H1 (cell line): Measurements from ENCODE around the gene RSPH9. TPM values are rescaled to one million over a fixed set of nuclear protein-coding genes. Genes with fewer than 3 reads are reported as not detected.

ENCODE experiments used
- CTCF ChIA-PET: fragments of 300-600 bp; sonication (Branson Sonifier 250); formaldehyde crosslinking; loops from one replicate; lab custom pipeline; 2021; ENCODE audit not compliant: partially characterized antibody; lab: Charles Lee
- POLR2A ChIA-PET: fragments of 300-600 bp; sonication (Branson Sonifier 250); formaldehyde crosslinking; loops from one replicate; lab custom pipeline; 2021; ENCODE audit warnings: inconsistent platforms; ENCODE audit not compliant: partially characterized antibody; lab: Charles Lee
- DNase-seq, 2 experiments: peaks; one replicate each; pipeline versions ENCODE4 v3.0.0 to v3.0.0-alpha.2; 2010 to 2022; ENCODE audit warnings: low spot score in 2 of 2, low read depth in 1 of 2, mixed read lengths in 1 of 2
- FAIRE-seq: peaks from 2 replicates; lab custom pipeline; 2011; peaks lifted over from hg19 to GRCh38; lab: Jason Lieb, UNC
- H2AFZ ChIP-seq: 2 replicates; pipeline ENCODE4 v1.8.1; 2012; ENCODE audit warnings: low read length, inconsistent platforms
- H2AK5ac ChIP-seq: 2 replicates; pipeline ENCODE4 v1.6.1; 2013; ENCODE audit warnings: low read depth, low read length
- H2BK120ac ChIP-seq: replicated peaks from 2 replicates; pipeline ENCODE3; 2013; ENCODE audit warnings: low read depth, low read length, inconsistent platforms
- H2BK12ac ChIP-seq: 2 replicates; pipeline ENCODE4 v1.6.1; 2013; ENCODE audit warnings: low read depth, low read length
- H2BK15ac ChIP-seq: 2 replicates; pipeline ENCODE4 v1.6.1; 2013; ENCODE audit warnings: low read length
- H2BK20ac ChIP-seq: 2 replicates; pipeline ENCODE4 v1.6.1; 2013; ENCODE audit warnings: low read length
- H2BK5ac ChIP-seq: 2 replicates; pipeline ENCODE4 v1.6.1; 2013; ENCODE audit warnings: low read depth, low read length
- H3K14ac ChIP-seq: 2 replicates; pipeline ENCODE4 v1.6.1; 2013; ENCODE audit warnings: inconsistent platforms; ENCODE audit not compliant: insufficient read length
- H3K18ac ChIP-seq: 2 replicates; pipeline ENCODE4 v1.6.1; 2013; ENCODE audit warnings: low read length; ENCODE audit errors: extremely low read depth
- H3K23ac ChIP-seq: 2 replicates; pipeline ENCODE4 v1.6.1; 2013; ENCODE audit warnings: inconsistent platforms; ENCODE audit not compliant: insufficient read length
- H3K23me2 ChIP-seq: 2 replicates; pipeline ENCODE4 v1.6.1; 2013; ENCODE audit warnings: low read depth, low read length
- H3K27ac ChIP-seq: 2 replicates; pipeline ENCODE4 v1.6.1; 2011; ENCODE audit warnings: low read depth, low read length, inconsistent platforms
- H3K27me3 ChIP-seq, 4 experiments: replicated peaks in 1 of 4; 1 replicate in 1 of 4; 2 replicates in 3 of 4; pipeline versions ENCODE4 v1.6.1 to v1.8.1; 2011 to 2013; ENCODE audit warnings: low read length in 3 of 4, mild to moderate bottlenecking in 3 of 4, inconsistent platforms in 2 of 4, mixed read lengths in 2 of 4, moderate library complexity in 1 of 4; ENCODE audit not compliant: control insufficient read depth in 3 of 4, insufficient read depth in 3 of 4; ENCODE audit errors: extremely low read depth in 1 of 4
- H3K36me3 ChIP-seq, 4 experiments: 2 replicates each; pipeline versions ENCODE4 v1.6.1 to v1.8.1; 2011 to 2013; ENCODE audit warnings: mild to moderate bottlenecking in 4 of 4, low read length in 3 of 4, moderate library complexity in 2 of 4, control low read depth in 1 of 4, inconsistent platforms in 1 of 4; ENCODE audit not compliant: insufficient read depth in 4 of 4, control insufficient read depth in 2 of 4
- H3K4ac ChIP-seq: replicated peaks from 2 replicates; pipeline ENCODE3; 2013; ENCODE audit warnings: low read length, low read depth, mixed read lengths, inconsistent platforms; ENCODE audit not compliant: insufficient read length
- H3K4me1 ChIP-seq, 4 experiments: replicated peaks in 1 of 4; 1 replicate in 1 of 4; 2 replicates in 3 of 4; pipeline versions ENCODE4 v1.6.1 to v1.8.1; 2011 to 2013; ENCODE audit warnings: low read length in 3 of 4, inconsistent platforms in 2 of 4, mixed read lengths in 1 of 4; ENCODE audit not compliant: insufficient read depth in 4 of 4, control insufficient read depth in 3 of 4
- H3K4me2 ChIP-seq, 2 experiments: 2 replicates each; pipeline versions ENCODE4 v1.6.1 to v1.8.1; 2011 to 2013; ENCODE audit warnings: low read depth in 2 of 2, low read length in 2 of 2, control low read depth in 1 of 2, inconsistent platforms in 1 of 2, mild to moderate bottlenecking in 1 of 2; ENCODE audit not compliant: insufficient read depth in 1 of 2
- H3K4me3 ChIP-seq, 4 experiments: fragments of 200-600, 300-600 bp in 1 of 4; sonication (generic), shearing (Covaris generic), sonication (Bioruptor Twin) in 1 of 4; 2 replicates each; pipeline versions ENCODE4 v1.5.1 to v1.8.1; 2011 to 2016; ENCODE audit warnings: low read length in 4 of 4, low read depth in 3 of 4, control low read depth in 2 of 4, inconsistent platforms in 2 of 4, mild to moderate bottlenecking in 2 of 4, mixed read lengths in 1 of 4, moderate library complexity in 1 of 4; ENCODE audit not compliant: insufficient read depth in 2 of 4; ENCODE audit errors: extremely low read depth in 1 of 4
- H3K56ac ChIP-seq: replicated peaks from 2 replicates; pipeline ENCODE3; 2013; ENCODE audit warnings: low read depth, mild to moderate bottlenecking, mixed read lengths, low read length, inconsistent platforms; ENCODE audit not compliant: insufficient read length
- H3K79me1 ChIP-seq: 2 replicates; pipeline ENCODE4 v1.6.1; 2013; ENCODE audit warnings: low read depth, low read length, control low read depth
- H3K79me2 ChIP-seq, 2 experiments: 2 replicates each; pipeline versions ENCODE4 v1.6.1 to v1.8.1; 2012 to 2013; ENCODE audit warnings: low read length in 2 of 2, mild to moderate bottlenecking in 2 of 2, inconsistent platforms in 1 of 2; ENCODE audit not compliant: insufficient read depth in 2 of 2, control insufficient read depth in 1 of 2
- H3K9ac ChIP-seq, 4 experiments: replicated peaks in 1 of 4; 1 replicate in 1 of 4; 2 replicates in 3 of 4; pipeline versions ENCODE4 v1.6.1 to v1.8.1; 2011 to 2013; ENCODE audit warnings: low read depth in 3 of 4, low read length in 3 of 4, control low read depth in 2 of 4, mild to moderate bottlenecking in 2 of 4, moderate library complexity in 2 of 4, inconsistent platforms in 1 of 4; ENCODE audit errors: extremely low read depth in 1 of 4
- H3K9me3 ChIP-seq, 2 experiments: 2 replicates each; pipeline versions ENCODE4 v1.6.1 to v1.8.1; 2012 to 2013; ENCODE audit warnings: mild to moderate bottlenecking in 2 of 2, moderate library complexity in 2 of 2, control low read depth in 1 of 2, inconsistent platforms in 1 of 2, low read depth in 1 of 2, low read length in 1 of 2, mixed read lengths in 1 of 2; ENCODE audit not compliant: insufficient read depth in 2 of 2
- H4K20me1 ChIP-seq, 2 experiments: replicated peaks in 1 of 2; 2 replicates each; pipeline versions ENCODE3 to v1.8.1; 2011 to 2013; ENCODE audit warnings: inconsistent platforms in 2 of 2, low read length in 2 of 2, mild to moderate bottlenecking in 1 of 2; ENCODE audit not compliant: insufficient read depth in 2 of 2, control insufficient read depth in 1 of 2
- H4K5ac ChIP-seq: 2 replicates; pipeline ENCODE4 v1.6.1; 2013; ENCODE audit warnings: low read length, low read depth, mixed read lengths, inconsistent platforms; ENCODE audit not compliant: insufficient read length
- H4K8ac ChIP-seq: 2 replicates; pipeline ENCODE4 v1.8.0; 2013; ENCODE audit warnings: mild to moderate bottlenecking, moderate library complexity, low read length, inconsistent platforms; ENCODE audit not compliant: insufficient read depth; ENCODE audit errors: extremely low read depth
- H4K91ac ChIP-seq: replicated peaks from 2 replicates; pipeline ENCODE3; 2013; ENCODE audit warnings: low read length, mixed read lengths, inconsistent platforms; ENCODE audit not compliant: insufficient read length
- BACH1 ChIP-seq: IDR thresholded peaks from 2 replicates; pipeline ENCODE4 v1.6.1; 2012; ENCODE audit warnings: low read length, improper control_type of control experiment
- CBX8 ChIP-seq: fragments of 300-800, 300-1000 bp; sonication (generic); IDR thresholded peaks from 2 replicates; pipeline ENCODE4 v1.7.1; 2016; ENCODE audit warnings: low read depth, low read length, borderline replicate concordance
- CEBPB ChIP-seq: IDR thresholded peaks from 2 replicates; pipeline ENCODE4 v1.6.1; 2012; ENCODE audit warnings: low read depth, low read length
- EGR1 ChIP-seq: IDR thresholded peaks from 2 replicates; pipeline ENCODE4 v1.6.1; 2011; ENCODE audit warnings: low read depth, low read length, borderline replicate concordance
- EP300 ChIP-seq, 2 experiments: IDR thresholded peaks; 1 replicate in 1 of 2; 2 replicates in 1 of 2; pipeline ENCODE4 v1.6.1; 2011 to 2012; ENCODE audit warnings: low read depth in 2 of 2, low read length in 2 of 2, mild to moderate bottlenecking in 2 of 2, borderline replicate concordance in 1 of 2, inconsistent platforms in 1 of 2, moderate library complexity in 1 of 2
- KDM4A ChIP-seq: IDR thresholded peaks from one replicate; pipeline ENCODE4 v1.7.1; 2012; ENCODE audit warnings: low read depth, mild to moderate bottlenecking, moderate library complexity, low read length, inconsistent platforms; ENCODE audit not compliant: severe bottlenecking
- MAFK ChIP-seq: IDR thresholded peaks from 2 replicates; pipeline ENCODE4 v1.6.1; 2012; ENCODE audit warnings: low read depth, mild to moderate bottlenecking, improper control_type of control experiment, low read length
- RBBP5 ChIP-seq: IDR thresholded peaks from 2 replicates; pipeline ENCODE4 v1.7.1; 2012; ENCODE audit warnings: low read depth, mild to moderate bottlenecking, inconsistent platforms, low read length, moderate library complexity, borderline replicate concordance
- RNF2 ChIP-seq: fragments of 200-900, 300-1000 bp; sonication (generic); IDR thresholded peaks from 2 replicates; pipeline ENCODE4 v1.7.1; 2016; ENCODE audit warnings: borderline replicate concordance, low read depth, mild to moderate bottlenecking, antibody characterized with exemption, low read length; ENCODE audit not compliant: poor library complexity, severe bottlenecking; ENCODE audit errors: missing control alignments
- TAF1 ChIP-seq: IDR thresholded peaks from 2 replicates; pipeline ENCODE4 v1.6.1; 2011; ENCODE audit warnings: mild to moderate bottlenecking, low read depth, low read length
- TBP ChIP-seq: IDR thresholded peaks from 2 replicates; pipeline ENCODE4 v1.6.1; 2011; ENCODE audit warnings: low read depth, low read length, improper control_type of control experiment
- WGBS, 2 experiments: shearing (Covaris generic) in 1 of 2; methylation state at CpG; one replicate each; pipeline versions ENCODE4 v1.1.6 to v1.1.7; 2013 to 2015; ENCODE audit warnings: low lambda C conversion rate in 2 of 2, mixed read lengths in 2 of 2, inconsistent platforms in 1 of 2, low coverage in 1 of 2, missing lambda C conversion rate in 1 of 2; ENCODE audit not compliant: insufficient replicate concordance in 2 of 2, insufficient coverage in 1 of 2, insufficient read length in 1 of 2; ENCODE audit errors: extremely low coverage in 1 of 2, missing lambda C conversion rate in 1 of 2; 5-methylcytosine and 5-hydroxymethylcytosine counted together
- polyA plus RNA-seq, 7 experiments: library from polyadenylated mRNA; depleted of rRNA in 3 of 7; stranded (reverse) in 5 of 7; unstranded in 2 of 7; fragments of >200 nt in 5 of 7; fragments of 200-250 nt in 2 of 7; gene quantifications; 1 replicate in 5 of 7; 2 replicates in 1 of 7; 4 replicates in 1 of 7; pipeline versions ENCODE4 v1.2.1 to v1.2.3, GENCODE V29; 2011 to 2013; ENCODE audit warnings: missing spikeins in 2 of 7, mixed read lengths in 2 of 7
- total RNA-seq: library from RNA; stranded (reverse); fragmentation: NEBNext Ultra II Directional; extraction: Animal tissue kit (Norgen Biotek cat#: 25700); gene quantifications from 2 replicates; pipeline ENCODE4 v1.2.1, GENCODE V29; 2021
- TF ChIP-seq, protein P1 (sequence below): IDR thresholded peaks from 2 replicates; pipeline ENCODE4 v1.6.1; 2011; ENCODE audit warnings: low read depth, mild to moderate bottlenecking, low read length; ENCODE audit not compliant: insufficient read depth

The RSPH9 gene
- total and polyA plus RNA-seq, 2 of the 8 experiments (the other 6 are each of a cell fraction or from before 2014, with no cell fraction given): 0.15 to 0.23 TPM

DNA sequence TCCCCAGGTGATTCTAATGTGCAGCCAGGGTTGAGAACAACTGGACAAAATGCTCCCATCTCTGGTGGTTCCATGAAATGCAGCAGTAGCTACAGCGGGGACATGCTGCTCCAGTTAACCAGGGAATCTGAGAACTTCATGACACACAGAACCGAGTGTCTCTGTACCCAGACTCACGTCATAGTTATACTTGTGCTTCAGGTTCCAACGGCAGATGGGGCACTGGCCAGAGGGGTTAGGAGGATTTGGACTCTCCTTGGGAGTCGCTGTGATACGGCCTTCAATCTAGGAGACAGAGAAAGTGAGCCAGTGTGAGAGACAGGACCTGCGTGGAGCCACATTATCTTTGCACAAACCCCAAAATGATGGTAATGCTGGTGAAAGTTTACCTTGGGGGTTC lies 33.5 kb downstream of the RSPH9 start:
- H3K23me2 ChIP-seq: no peaks in the 10 kb centered on the region
- TF ChIP-seq EGR1: no peak
- no peak for TF ChIP-seq BACH1
- TF ChIP-seq TAF1: no peak
- TF ChIP-seq RNF2: no peak
- TF ChIP-seq CEBPB: no peak
- no peak for TF ChIP-seq EP300 (IDR thresholded peaks at IDR 0.05; ENCODE audit: borderline replicate concordance in 1 of 2, low read depth in 2 of 2, low read length in 2 of 2)
- TF ChIP-seq TBP: no peak
- TF ChIP-seq CBX8: no peak
- TF ChIP-seq KDM4A: no peak
- TF ChIP-seq RBBP5: no peak
- no peak for TF ChIP-seq MAFK
- TF ChIP-seq, protein P1, sequence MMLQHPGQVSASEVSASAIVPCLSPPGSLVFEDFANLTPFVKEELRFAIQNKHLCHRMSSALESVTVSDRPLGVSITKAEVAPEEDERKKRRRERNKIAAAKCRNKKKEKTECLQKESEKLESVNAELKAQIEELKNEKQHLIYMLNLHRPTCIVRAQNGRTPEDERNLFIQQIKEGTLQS: no peak
- no peak overlapping the region for H3K4me3 ChIP-seq
- H2BK15ac ChIP-seq: no peak overlapping the region
- ChIA-PET POLR2A (interaction anchor here (0.8 to 2.5 kb wide), 7 partner anchors 9 to 96 kb away, joined by 3 to 10 read pairs (median 4); no protein-coding TSS in a partner anchor), CTCF (interaction anchor here (1.1 to 5.2 kb wide), 3 partner anchors 10 to 401 kb away, joined by 3 to 58 read pairs (median 6); no protein-coding TSS in a partner anchor)
- no peak overlapping the region for H2AFZ ChIP-seq
- H3K79me2 ChIP-seq: peaks cover 0 to 25% of the 10 kb centered on the region in 2 experiments; a peak in 3 of 4 replicates
- H4K8ac ChIP-seq: no peak overlapping the region
- 0 out of 7 replicates have a peak, but pooled peaks cover 0 to 2% (median 0%) of the 10 kb centered on the region in 4 experiments for H3K4me1 ChIP-seq
- H3K56ac ChIP-seq: no peak overlapping the region
- no peak overlapping the region for H2BK20ac ChIP-seq
- H2BK5ac ChIP-seq: no peak overlapping the region
- no peak overlapping the region for H2BK12ac ChIP-seq
- peaks cover 2 to 19% of the 10 kb centered on the region in 2 experiments for H4K20me1 ChIP-seq
- no peaks in the 10 kb centered on the region for H3K27me3 ChIP-seq
- H3K9me3 ChIP-seq: no peaks in the 10 kb centered on the region
- no peak overlapping the region for H3K18ac ChIP-seq
- DNase-seq (no peak), FAIRE-seq (no peak)
- H3K79me1 ChIP-seq: peaks cover 15% of the 10 kb centered on the region
- no peak overlapping the region for H3K27ac ChIP-seq
- WGBS, 2 experiments: 91% methylated on average over 7 of the region's 7 CpGs; no CpG with 5 or more reads in 1 of the 2 experiments
- no peak overlapping the region for H3K4me2 ChIP-seq
- no peak overlapping the region for H3K4ac ChIP-seq
- no peak overlapping the region for H3K23ac ChIP-seq
- H2AK5ac ChIP-seq: no peak overlapping the region
- no peak overlapping the region for H4K91ac ChIP-seq
- peaks cover 31 to 63% (median 46%) of the 10 kb centered on the region in 4 experiments for H3K36me3 ChIP-seq
- H3K14ac ChIP-seq: no peak overlapping the region
- H4K5ac ChIP-seq: no peak overlapping the region
- H3K9ac ChIP-seq: no peak overlapping the region
- no peak overlapping the region for H2BK120ac ChIP-seq
